C4-2B (cell line): ENCODE results near the gene STXBP2.

Experiments
- H3K27ac ChIP-seq: fragments of 450-650 bp; 2 replicates; pipeline ENCODE4 v1.5.1; 2017
- CTCF ChIP-seq: fragments of 450-650 bp; conservative IDR thresholded peaks from 2 replicates; pipeline ENCODE4 v1.5.1; 2017; ENCODE audit warnings: mild to moderate bottlenecking
- ZFX ChIP-seq: fragments of 450-650 bp; IDR thresholded peaks from 2 replicates; pipeline ENCODE4 v1.6.1; 2017

The STXBP2 gene

GRCh38 chr19:7636691-7637373, at the start of gene STXBP2:
Gene STXBP2, plus strand, starts transcription at chr19:7637110. Its CDS starts 40 bp downstream, at chr19:7637150.
- TF ChIP-seq ZFX (no peak), CTCF (no peak)
- H3K27ac ChIP-seq, result peak within 1 kb of the TSS; percentile 79

DNA sequence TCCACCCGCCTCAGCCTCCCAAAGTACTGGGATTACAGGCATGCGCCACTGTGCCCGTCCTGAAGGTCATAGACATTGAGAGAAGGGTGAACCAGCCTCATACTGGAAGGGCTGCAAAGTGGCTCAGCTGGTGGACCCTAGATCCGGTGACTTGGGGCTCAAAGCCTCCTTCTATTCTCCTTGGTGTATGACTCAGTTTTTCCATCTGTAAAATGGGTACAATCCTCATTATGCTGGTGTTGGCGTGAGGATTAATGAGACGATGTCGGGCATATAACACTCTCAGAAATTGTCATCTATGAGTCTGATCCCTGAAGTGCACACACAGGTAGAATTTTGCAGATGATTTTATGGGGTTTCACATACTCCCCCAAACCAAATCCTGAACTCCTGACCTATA, 47.1 kb upstream of the STXBP2 start:
- H3K27ac ChIP-seq, result peak overlapping the region; percentile 6; the same call in 1 of the 2 replicates
- TF ChIP-seq ZFX, result no peak
- TF ChIP-seq CTCF, result no peak

- peak overlapping the region; percentile 6; the same call in 1 of the 2 replicates for H3K27ac ChIP-seq
- TF ChIP-seq ZFX (no peak), CTCF (no peak)
These were observed 46.7 kb upstream of the STXBP2 start for GRCh38 chr19:7590256-7590655.

DNA sequence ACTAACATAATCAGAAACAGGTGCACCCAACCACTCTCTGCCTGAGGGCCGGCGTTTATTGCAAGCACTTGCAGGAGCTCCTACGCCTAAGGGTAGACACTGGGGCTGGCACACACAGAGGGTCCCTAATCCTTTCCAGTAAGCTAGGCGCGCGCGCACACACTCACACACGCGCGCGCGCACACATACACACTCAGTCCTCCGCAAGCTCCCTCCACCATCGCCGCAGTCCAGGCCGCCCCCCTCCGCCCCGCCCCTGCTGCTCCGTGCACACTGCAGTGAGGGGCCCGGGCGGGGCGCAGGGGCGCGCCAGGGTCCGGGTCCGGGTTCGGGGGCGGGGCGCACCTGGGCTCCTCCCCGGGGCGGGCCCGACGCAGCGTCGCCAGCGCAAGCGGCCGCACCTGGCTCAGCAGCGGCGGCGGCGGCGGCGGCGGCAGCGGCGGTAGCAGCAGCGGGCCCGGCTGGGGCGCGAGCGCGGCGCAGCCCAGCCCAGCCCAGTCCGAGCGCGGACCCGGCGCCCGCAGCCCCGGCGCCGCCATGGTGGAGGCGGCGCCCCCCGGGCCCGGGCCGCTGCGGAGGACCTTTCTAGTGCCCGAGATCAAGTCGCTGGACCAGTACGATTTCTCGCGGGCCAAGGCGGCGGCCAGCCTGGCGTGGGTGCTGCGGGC, 41.3 kb upstream of the STXBP2 start, which contains the start of gene CAMSAP3:
TSS of gene CAMSAP3 (plus strand) at position 398 of the 668 bp plus-strand sequence. CDS start at position 538, 140 bp downstream.
- TF ChIP-seq CTCF, result no peak
- TF ChIP-seq ZFX, result no peak
- peak within 1 kb of the TSS; percentile 66 for H3K27ac ChIP-seq

DNA sequence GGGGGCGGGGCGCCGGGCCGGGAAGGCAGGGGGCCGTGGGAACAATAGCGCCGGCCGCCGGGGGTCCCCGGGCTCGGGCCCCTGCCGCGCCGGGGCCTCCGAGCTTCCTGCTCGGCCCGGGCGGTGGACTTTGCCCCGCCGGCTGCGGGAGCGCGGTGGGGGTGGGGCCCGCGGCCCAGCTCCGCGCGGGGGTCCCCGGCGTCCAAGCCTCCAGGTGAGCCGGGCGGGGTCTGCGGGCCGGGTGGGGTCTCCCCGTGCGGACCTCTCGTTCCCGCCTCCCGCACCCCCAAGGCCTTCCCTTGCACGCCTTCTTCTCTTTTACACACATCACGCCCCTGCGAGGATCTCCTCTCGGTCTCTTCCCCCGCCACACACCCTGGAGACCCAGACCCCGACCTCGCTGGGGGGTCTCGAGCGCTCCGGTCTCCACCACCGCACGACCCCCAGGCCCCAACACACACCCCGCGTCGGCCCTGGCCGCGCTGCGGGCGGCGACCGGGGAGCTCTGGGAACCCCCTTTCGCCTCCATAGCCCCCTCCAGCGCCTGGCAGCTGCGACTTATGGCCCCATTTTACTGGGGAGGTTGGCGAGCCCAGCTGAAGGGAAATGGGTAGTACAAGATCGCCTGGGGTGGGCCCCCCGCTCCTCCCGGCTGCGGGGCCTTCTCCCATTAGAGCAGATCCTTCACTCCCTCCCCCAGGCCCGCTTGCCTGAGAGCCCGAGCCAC, 40.5 kb upstream of the STXBP2 start:
- H3K27ac ChIP-seq, result peak overlapping the region; percentile 66

GRCh38 chr19:7597689-7598088, 39.2 kb upstream of the STXBP2 start:
- no peak for TF ChIP-seq CTCF
- TF ChIP-seq ZFX, result no peak

More for the DNA sequence above, 40.5 kb upstream of the STXBP2 start:
- TF ChIP-seq ZFX (0 out of 2 replicates have a peak, but pooled peaks have one; percentile 55), CTCF (no peak)

GRCh38 chr19:7598180-7598579, 38.7 kb upstream of the STXBP2 start:
- no peak overlapping the region for H3K27ac ChIP-seq
- TF ChIP-seq ZFX, result no peak
- TF ChIP-seq CTCF, result no peak

More at GRCh38 chr19:7597689-7598088, 39.2 kb upstream of the STXBP2 start:
- H3K27ac ChIP-seq, result no peak overlapping the region
